Measurements from ENCODE around the gene EDAR.

EDAR gene

DNA sequence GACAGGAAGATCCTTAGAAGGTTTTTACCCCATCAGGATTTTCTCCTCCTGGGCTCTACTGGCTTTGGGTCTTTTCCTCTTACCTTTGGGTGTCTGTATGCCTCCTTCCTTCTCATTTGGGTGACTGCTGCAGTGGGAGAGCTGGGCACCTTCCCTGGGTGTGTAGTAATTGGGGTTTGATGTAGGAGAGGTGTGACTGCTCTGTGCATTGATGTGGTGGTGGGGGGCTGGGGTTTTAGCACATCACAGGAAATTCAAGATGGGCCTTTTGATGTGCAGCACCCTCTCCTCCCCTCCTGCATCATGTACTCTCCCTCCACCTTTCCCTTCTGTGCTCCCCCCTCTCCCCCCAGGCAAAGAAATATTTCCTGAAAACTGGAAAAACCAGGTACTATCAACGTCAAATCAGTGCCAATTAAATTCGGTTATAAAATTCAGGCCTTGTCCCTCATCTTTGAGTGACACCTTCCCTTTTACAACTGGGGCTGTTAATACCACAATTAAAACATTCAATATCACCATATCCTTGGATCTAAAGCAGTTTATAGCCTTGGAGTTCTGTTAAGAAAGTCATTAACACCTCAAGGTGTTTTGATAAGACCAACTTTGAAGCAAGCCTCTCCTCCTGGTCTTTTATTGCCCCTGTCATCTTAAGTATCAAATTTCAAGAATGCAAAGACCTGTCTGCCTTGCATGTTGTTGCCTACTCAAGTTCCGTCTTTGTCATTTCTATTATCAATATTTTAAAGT, 23.3 kb downstream of the EDAR start:
- Mint-ChIP-seq H3K27ac (peak overlapping the region; percentile 31), H3K9me3 (no peaks in the 10 kb centered on the region), H3K36me3 (no peaks in the 10 kb centered on the region), H3K4me1 (no peaks in the 10 kb centered on the region), H3K4me3 (no peak overlapping the region), H3K27me3 (no peaks in the 10 kb centered on the region)
- ATAC-seq (replicated peaks) = no peak
- no peak for DNase-seq

DNA sequence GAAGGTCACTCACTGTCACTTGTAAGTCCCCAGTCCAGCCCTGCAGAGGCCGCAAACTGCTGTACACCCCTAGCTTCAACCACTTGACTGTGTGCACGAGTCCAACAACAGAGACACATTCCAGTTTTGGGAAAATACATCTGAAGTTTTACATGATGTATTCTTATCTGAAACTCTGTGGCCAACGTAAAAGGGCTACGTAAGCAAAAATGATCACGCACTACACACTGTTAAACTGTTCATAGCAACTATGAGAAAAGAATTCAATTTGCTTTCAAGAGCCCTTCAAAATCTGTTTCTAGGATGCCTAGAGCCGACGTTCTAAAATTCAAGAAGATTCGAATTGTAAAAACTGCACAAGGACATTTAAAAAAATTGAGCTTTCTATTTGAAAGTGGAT, 26.0 kb downstream of the EDAR start:
- no peaks in the 10 kb centered on the region for H3K9me3 Mint-ChIP-seq
- H3K4me1 Mint-ChIP-seq = no peaks in the 10 kb centered on the region
- no peak for ATAC-seq (replicated peaks)
- DNase-seq = no peak
- no peak overlapping the region for H3K4me3 Mint-ChIP-seq
- H3K27me3 Mint-ChIP-seq = peaks cover 0 to 3% of the 10 kb centered on the region in 2 donors
- no peaks in the 10 kb centered on the region for H3K36me3 Mint-ChIP-seq
- no peak overlapping the region for H3K27ac Mint-ChIP-seq

DNA sequence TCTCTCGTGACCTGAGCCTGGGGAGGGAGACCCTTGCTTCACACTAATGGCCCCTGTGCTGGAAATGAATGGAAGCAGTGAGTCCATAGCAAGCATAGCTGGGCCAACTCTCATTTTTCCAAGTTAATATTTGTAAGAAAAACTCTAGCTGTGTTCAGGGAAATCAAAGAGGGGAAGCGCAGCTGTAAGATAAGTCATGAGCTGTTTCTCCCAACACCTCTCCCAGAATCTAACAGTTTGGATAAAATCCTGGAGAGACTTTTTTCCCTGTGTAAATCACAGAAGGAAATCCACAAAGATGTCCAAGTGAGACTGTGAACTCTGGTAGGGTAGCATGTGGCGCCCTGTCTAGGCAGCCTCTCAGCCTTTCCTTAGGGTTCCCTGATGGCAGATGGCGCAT, 27.2 kb downstream of the EDAR start:
- Mint-ChIP-seq H3K27me3 (peaks cover 0 to 4% of the 10 kb centered on the region in 2 donors), H3K4me1 (no peaks in the 10 kb centered on the region), H3K9me3 (no peaks in the 10 kb centered on the region), H3K36me3 (no peaks in the 10 kb centered on the region), H3K4me3 (no peak overlapping the region), H3K27ac (no peak overlapping the region)
- DNase-seq (no peak), ATAC-seq (replicated peaks) (no peak)

DNA sequence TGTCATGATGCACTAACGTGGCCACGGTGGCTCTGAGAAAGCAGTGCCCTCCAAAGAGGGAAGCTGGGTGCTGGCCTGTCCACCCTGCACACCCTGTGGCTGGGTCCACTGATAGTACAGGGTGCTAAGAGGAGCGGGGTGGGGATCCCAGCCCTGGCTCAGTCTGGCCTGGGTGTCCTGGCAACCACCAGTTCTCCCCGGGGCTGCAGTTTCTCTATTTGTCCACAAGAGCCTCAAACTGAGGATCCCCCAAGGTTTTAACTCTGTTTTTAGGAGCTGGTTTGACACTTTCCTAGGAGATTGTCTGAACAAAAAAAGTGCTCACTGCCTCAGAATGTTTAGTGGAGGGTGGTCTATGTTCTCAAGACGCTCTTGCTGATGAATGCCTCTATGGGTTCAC, 29.0 kb downstream of the EDAR start:
- DNase-seq (no peak), ATAC-seq (replicated peaks) (peak; percentile 14 to 25)
- Mint-ChIP-seq H3K36me3 (no peaks in the 10 kb centered on the region), H3K9me3 (no peaks in the 10 kb centered on the region), H3K27me3 (peaks cover 0 to 4% of the 10 kb centered on the region in 2 donors), H3K27ac (no peak overlapping the region), H3K4me3 (no peak overlapping the region), H3K4me1 (no peaks in the 10 kb centered on the region)

DNA sequence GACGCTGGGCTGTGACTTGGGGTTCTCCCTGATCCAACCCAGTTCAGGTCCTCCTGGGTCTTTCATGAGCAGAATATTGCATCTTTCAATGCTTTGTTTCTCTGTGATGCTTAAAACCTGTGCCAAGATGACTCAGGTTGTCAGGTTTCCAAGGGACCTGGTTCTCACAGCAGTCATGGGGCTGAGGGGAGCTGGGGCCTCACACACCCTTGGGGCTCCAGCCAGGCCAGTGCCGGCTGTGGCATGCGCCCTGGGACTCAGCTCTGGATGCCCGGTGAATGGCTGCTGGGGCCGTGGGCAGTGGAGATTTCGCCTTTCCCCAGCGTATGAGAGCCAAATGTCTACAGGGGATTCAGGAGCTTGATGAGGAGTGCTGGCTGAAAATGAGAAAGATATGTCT, 29.6 kb downstream of the EDAR start:
- Mint-ChIP-seq H3K9me3 (peaks cover 0 to 1% of the 10 kb centered on the region in 2 donors), H3K27me3 (peaks cover 3 to 6% of the 10 kb centered on the region in 2 donors), H3K36me3 (no peaks in the 10 kb centered on the region), H3K4me3 (no peak overlapping the region), H3K27ac (no peak overlapping the region), H3K4me1 (no peaks in the 10 kb centered on the region)
- DNase-seq = no peak
- ATAC-seq (replicated peaks) = no peak

DNA sequence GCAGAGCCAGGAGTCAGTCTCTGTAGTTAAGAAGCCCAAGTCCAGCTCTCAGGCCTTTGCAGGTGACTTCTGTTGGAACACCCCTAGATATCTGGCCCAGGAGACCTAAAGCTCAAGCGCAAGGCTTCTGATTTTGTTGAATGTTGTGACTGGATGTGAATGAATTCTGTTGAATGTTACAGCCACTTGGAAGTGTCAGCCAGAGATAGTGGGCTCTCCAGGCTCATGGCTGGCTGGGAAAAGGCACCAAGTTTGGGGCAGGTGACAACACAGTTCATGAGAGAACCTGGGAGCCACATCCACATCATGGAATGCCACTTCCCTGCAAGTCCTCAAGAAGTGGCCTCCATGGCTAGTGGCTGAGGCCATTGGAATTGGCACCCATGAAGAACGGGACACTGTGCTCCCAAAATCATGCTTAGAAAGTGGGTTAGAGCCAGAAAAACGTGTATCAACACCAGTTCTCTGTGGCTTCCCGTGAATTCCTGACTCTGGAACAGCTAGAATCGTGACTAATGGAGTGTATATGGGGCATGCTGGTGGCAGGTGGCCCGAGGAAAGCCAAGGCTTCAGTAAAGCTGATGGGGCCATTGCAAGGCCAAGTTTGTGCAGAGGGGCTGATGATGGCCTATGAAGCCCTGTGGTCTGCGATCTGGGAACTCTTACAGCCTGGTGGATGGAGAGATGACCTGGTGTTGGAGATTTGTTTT, 30.2 kb downstream of the EDAR start:
- no peak overlapping the region for H3K27ac Mint-ChIP-seq
- H3K36me3 Mint-ChIP-seq = no peaks in the 10 kb centered on the region
- peaks cover 7 to 8% of the 10 kb centered on the region in 2 donors for H3K27me3 Mint-ChIP-seq
- H3K4me1 Mint-ChIP-seq = no peaks in the 10 kb centered on the region
- DNase-seq (no peak), ATAC-seq (replicated peaks) (no peak)
- no peak overlapping the region for H3K4me3 Mint-ChIP-seq
- peaks cover 0 to 3% of the 10 kb centered on the region in 2 donors for H3K9me3 Mint-ChIP-seq

DNA sequence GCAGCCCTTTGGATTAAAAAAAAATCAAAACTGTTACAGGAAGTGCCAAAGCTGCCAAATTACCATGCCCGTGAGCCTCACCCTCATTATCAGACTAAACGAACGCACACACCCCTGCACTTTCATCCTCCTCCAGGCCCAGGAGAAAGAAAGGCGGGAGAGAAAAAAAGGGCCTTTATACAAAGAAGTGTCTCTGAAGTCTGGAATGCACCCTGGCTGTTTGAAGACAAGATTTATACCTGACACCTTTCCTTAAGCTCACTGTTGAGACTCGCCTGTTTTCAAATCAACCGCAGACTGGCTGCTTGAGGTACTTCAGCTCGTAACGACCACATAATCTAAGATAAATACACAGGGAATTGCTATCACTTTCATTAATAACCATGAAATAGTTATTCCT, 31.0 kb downstream of the EDAR start:
- H3K27ac Mint-ChIP-seq = no peak overlapping the region
- H3K4me1 Mint-ChIP-seq = no peaks in the 10 kb centered on the region
- H3K36me3 Mint-ChIP-seq = no peaks in the 10 kb centered on the region
- H3K27me3 Mint-ChIP-seq = peaks cover 7 to 13% of the 10 kb centered on the region in 2 donors
- ATAC-seq (replicated peaks) = no peak
- H3K4me3 Mint-ChIP-seq = no peak overlapping the region
- peaks cover 4% of the 10 kb centered on the region in 2 donors for H3K9me3 Mint-ChIP-seq
- no peak for DNase-seq

DNA sequence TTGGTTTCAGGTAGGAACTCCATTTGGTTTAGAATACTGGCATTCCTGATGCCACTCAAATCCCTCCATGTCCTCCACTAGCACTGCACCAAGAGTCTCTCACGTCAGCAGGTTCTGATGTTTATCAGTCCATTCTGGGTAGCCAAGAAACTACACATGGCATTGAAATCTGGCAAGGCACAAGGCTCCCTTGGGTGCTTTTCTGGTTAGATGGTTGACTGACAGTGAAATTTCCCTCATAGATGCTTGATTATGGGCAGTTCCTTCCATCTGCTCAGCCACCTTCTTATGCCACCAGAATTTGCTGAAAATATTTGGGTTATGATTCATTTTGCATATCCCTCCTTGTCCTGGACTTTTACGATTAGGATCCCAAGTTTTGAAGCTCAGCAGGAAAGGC, 32.6 kb downstream of the EDAR start:
- Mint-ChIP-seq H3K27ac (no peak overlapping the region), H3K9me3 (peaks cover 9 to 13% of the 10 kb centered on the region in 2 donors)

DNA sequence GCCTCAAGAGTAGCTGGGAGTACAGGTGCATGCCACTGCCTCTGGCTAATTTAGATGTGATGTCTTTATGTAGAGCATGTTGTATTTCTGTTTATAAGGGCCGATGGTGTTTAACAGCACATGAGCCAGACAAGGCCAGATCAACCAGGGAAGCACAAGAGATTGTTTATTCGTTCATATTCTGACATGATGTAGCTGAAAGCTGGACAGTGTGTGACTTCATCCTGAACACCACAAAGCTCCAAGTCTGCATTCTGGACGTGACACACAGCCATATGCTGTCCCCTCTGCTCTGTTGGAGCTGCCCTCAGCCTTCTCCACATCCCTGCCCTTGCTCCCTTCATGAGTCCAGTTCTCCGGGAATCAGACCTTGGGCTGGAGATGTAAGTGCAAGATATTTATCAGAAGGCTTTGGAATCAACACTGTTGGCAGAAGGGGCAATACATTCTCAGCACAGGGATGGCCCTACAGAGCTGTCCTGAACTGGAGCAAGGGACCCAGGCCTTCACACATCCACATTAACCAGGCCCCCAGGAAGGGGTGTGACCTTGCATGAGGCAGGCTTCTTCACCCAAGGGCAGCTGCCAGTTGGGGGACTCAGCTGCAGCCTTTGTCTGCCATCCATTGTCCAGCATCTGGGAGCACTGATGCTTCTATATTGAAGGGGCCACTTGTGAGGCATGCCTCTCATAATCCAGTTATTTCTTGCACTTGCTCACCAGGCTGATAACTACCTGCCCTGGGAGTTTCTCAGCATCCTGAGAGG, 38.5 kb downstream of the EDAR start:
- no peak overlapping the region for H3K27ac Mint-ChIP-seq
- ATAC-seq (replicated peaks) = no peak
- no peaks in the 10 kb centered on the region for H3K4me1 Mint-ChIP-seq
- peaks cover 33 to 38% of the 10 kb centered on the region in 2 donors for H3K9me3 Mint-ChIP-seq
- H3K27me3 Mint-ChIP-seq = peaks cover 15 to 20% of the 10 kb centered on the region in 2 donors
- H3K36me3 Mint-ChIP-seq = peaks cover 0 to 8% of the 10 kb centered on the region in 2 donors
- DNase-seq = no peak
- H3K4me3 Mint-ChIP-seq = no peak overlapping the region

More for the DNA sequence above, 32.6 kb downstream of the EDAR start:
- DNase-seq (no peak), ATAC-seq (replicated peaks) (peak; percentile 55 to 74)
- Mint-ChIP-seq H3K4me1 (no peaks in the 10 kb centered on the region), H3K36me3 (no peaks in the 10 kb centered on the region), H3K27me3 (peaks cover 7 to 17% of the 10 kb centered on the region in 2 donors), H3K4me3 (no peak overlapping the region)

DNA sequence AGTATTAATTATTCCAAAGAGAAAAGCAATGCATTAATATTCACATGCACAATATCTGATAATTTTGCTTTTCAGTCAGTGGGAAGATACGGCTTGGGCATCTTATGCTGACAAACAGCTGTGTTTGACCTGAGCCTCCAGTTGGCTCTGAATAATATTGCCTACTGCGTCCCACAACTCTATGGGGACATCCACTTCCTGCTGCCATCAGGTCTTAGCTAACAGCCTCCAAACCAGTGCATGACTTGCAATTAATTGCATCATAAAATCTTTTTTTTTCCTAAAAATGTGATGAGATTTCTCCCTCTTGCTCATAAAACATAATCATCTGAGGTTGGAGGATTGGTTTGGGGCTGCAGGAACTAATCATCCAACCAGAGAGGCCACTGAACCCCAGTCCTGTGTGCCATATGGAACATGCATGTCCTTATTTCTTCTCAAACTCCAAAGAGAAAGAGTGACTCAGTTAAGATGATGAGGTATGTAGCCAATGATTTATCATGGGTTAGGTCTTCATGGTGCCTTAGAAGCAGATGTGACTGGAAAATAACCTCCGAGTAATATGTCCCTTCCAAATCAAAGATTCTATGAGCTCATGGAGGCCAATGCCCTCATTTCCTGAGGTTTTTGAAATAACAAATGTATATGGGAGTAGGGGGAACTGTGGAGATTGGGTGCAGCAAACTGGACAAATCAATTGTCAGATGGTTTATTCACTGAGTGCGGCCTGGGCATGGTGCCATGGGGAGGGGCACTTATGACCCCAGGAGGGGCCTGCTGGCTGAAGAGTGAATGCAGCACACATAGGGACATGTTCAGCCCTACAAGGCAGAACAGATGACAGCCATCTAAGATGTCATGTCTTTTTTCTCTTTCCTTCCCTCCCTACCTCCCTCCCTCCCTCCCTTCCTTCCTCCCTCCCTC, 39.4 kb downstream of the EDAR start:
- H3K4me3 Mint-ChIP-seq = no peak overlapping the region
- H3K4me1 Mint-ChIP-seq = no peaks in the 10 kb centered on the region
- H3K36me3 Mint-ChIP-seq = peaks cover 0 to 8% of the 10 kb centered on the region in 2 donors
- peaks cover 33 to 38% of the 10 kb centered on the region in 2 donors for H3K9me3 Mint-ChIP-seq
- H3K27ac Mint-ChIP-seq = no peak overlapping the region
- peaks cover 14 to 20% of the 10 kb centered on the region in 2 donors for H3K27me3 Mint-ChIP-seq
- no peak for ATAC-seq (replicated peaks)
- DNase-seq = no peak

DNA sequence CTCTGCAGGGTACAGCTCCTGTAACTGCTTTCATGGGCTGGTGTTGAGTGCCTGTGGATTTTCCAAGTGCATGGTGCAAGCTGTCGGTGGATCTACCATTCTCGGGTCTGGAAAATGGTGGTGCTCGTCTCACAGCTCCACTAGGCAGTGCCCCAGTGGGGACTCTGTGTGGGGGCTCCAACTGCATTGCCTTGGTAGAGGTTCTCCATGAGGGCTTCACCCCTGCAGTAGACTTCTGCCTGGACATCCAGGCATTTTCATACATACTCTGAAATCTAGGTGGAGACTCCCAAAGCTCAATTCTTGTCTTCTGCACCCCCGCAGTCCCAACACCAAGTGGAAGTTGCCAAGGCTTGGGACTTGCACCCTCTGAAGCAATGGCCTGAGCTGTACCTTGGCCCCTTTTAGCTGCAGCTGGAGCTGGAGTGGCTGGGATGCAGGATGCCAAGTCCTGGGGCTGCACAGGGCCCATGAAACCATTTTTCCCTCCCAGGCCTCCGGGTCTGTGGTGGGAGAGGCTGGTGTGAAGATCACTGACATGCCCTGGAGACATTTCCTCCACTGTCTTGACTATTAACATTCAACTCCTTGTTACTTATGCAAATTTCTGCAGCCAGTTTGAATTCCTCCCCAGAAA, 41.6 kb downstream of the EDAR start:
- DNase-seq (no peak), ATAC-seq (replicated peaks) (no peak)
- Mint-ChIP-seq H3K4me1 (no peaks in the 10 kb centered on the region), H3K36me3 (peaks cover 0 to 8% of the 10 kb centered on the region in 2 donors), H3K27ac (no peak overlapping the region), H3K9me3 (peaks cover 25 to 33% of the 10 kb centered on the region in 2 donors), H3K27me3 (peaks cover 8 to 12% of the 10 kb centered on the region in 2 donors), H3K4me3 (no peak overlapping the region)

DNA sequence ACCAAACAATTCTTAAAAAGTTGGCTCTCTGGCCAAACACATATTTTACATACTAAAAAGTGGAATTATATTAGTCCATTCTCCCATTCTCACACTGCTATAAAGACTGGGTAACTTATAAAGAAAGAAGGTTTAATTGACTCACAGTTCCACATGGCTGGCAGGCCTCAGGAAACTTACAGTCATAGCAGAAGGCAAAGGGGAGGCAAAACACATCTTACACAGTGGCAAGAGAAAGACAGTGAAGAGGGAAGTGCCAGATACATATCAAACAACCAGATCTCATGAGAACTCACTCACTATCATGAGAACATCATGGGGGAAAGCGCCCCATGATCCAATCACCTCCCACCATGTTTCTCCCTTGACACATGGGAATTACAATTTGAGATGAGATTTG, 42.6 kb downstream of the EDAR start:
- H3K27me3 Mint-ChIP-seq = peaks cover 8% of the 10 kb centered on the region in 2 donors
- peaks cover 0 to 8% of the 10 kb centered on the region in 2 donors for H3K36me3 Mint-ChIP-seq
- H3K4me1 Mint-ChIP-seq = no peaks in the 10 kb centered on the region
- ATAC-seq (replicated peaks) = peak; percentile 82 to 93
- peaks cover 20 to 28% of the 10 kb centered on the region in 2 donors for H3K9me3 Mint-ChIP-seq
- H3K4me3 Mint-ChIP-seq = no peak overlapping the region
- no peak for DNase-seq
- peak overlapping the region; percentile 16 for H3K27ac Mint-ChIP-seq

DNA sequence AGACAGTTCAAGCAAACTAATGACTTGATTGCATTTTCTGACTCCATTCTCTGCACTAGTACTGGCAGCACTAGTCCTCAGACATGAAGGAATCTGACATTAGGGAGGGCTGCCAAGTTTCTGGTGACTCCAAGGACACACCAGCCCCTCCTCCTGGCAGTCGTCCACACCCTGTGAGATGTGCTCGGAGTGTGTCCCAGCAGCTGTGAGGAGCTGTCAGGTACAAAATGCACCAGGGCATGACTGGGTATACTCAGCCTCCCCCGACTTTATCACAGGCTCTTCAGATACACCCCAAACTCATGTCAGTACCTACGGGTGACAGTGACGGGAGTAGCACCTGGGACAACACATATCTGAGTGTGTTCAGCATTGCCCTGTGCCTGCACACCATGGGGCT, 43.1 kb downstream of the EDAR start:
- DNase-seq = no peak
- H3K27ac Mint-ChIP-seq = no peak overlapping the region
- no peaks in the 10 kb centered on the region for H3K4me1 Mint-ChIP-seq
- H3K9me3 Mint-ChIP-seq = peaks cover 20 to 28% of the 10 kb centered on the region in 2 donors
- peaks cover 8% of the 10 kb centered on the region in 2 donors for H3K27me3 Mint-ChIP-seq
- H3K36me3 Mint-ChIP-seq = peaks cover 0 to 8% of the 10 kb centered on the region in 2 donors
- ATAC-seq (replicated peaks) = peak; percentile 37 to 47
- H3K4me3 Mint-ChIP-seq = no peak overlapping the region

Data from stimulated activated naive B cell treated with anti-CD40 and anti-IgM and Interleukin-4, amounts not matched to agents 10 μg/mL and 1 μg/mL and 100 μg/mL, for 72 hours (primary cell).